ENCODE measurements around the gene LRP1.

Gene LRP1

DNA sequence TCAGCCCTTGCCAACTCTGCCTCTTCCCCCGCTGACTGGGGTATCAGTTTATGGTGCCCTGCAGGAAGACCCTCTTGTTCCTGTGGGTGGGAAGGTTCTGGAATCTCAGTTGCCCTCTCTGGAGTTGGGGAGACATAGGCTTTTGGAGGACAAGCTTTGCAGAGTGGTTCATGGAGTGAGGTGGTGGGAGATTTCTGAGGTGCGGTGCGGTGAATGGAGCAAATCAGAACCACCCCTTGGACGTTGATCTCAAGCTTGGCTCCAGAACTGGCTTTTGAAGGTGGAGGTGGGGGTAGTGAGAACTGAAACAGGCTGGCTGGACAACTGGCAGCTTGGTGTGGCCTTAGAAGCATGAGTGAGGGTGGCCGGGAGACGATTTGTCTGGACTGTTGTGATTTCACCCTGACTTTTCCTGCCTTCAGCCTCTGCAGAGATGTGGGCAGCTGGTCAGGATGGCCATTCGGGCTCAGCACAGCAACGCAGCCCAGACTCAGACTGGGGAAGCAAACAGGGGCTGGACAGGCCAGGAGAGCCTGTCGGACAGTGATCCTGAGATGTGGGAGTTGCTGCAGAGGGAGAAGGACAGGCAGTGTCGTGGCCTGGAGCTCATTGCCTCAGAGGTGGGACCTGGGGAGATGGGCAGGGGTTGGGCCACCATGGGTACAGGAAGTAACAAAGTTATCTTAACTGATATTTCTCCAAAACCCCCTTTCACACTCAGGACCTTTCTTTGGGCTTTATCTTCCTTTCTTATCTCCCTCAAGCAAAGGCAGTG lies 102.3 kb downstream of the LRP1 start:
- H3K4me3 ChIP-seq (replicated peaks; ENCODE audit: low read depth, low read length) = peak overlapping the region; percentile 99
- no peak for DNase-seq (ENCODE audit: extremely low read depth, low read depth)
- TF ChIP-seq, protein P1, sequence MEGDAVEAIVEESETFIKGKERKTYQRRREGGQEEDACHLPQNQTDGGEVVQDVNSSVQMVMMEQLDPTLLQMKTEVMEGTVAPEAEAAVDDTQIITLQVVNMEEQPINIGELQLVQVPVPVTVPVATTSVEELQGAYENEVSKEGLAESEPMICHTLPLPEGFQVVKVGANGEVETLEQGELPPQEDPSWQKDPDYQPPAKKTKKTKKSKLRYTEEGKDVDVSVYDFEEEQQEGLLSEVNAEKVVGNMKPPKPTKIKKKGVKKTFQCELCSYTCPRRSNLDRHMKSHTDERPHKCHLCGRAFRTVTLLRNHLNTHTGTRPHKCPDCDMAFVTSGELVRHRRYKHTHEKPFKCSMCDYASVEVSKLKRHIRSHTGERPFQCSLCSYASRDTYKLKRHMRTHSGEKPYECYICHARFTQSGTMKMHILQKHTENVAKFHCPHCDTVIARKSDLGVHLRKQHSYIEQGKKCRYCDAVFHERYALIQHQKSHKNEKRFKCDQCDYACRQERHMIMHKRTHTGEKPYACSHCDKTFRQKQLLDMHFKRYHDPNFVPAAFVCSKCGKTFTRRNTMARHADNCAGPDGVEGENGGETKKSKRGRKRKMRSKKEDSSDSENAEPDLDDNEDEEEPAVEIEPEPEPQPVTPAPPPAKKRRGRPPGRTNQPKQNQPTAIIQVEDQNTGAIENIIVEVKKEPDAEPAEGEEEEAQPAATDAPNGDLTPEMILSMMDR (IDR thresholded peaks at IDR 0.05; ENCODE audit: low read depth, low read length, missing control alignments) = no peak

DNA sequence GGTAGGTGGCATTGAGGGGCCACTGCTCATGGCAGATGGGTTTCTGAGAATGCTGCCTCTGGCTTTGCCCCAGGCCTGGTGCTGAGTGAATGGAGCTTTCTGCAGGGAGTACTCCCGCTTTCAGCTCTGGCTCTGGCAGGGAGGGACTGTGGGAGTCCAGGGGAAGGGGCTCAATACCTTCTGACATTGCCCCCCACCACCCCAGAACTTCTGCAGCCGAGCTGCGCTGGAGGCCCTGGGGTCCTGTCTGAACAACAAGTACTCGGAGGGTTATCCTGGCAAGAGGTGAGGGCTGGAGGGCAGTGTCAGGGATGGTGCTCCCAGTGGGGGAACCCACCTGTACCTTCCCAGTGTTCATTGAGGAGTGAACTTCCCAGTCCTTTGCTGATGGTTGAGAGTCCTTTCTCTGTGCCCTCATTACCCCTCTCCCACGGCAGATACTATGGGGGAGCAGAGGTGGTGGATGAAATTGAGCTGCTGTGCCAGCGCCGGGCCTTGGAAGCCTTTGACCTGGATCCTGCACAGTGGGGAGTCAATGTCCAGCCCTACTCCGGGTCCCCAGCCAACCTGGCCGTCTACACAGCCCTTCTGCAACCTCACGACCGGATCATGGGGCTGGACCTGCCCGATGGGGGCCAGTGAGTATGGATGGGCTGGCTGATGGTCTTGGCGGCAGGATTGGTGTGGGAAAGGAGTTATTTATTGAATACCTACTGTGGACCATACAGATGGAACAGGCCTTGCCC lies 103.2 kb downstream of the LRP1 start:
- TF ChIP-seq, protein P1 (IDR thresholded peaks at IDR 0.05; ENCODE audit: low read depth, low read length, missing control alignments) = no peak
- peak overlapping the region; percentile 99 for H3K4me3 ChIP-seq (replicated peaks; ENCODE audit: low read depth, low read length)
- no peak for DNase-seq (ENCODE audit: extremely low read depth, low read depth)

DNA sequence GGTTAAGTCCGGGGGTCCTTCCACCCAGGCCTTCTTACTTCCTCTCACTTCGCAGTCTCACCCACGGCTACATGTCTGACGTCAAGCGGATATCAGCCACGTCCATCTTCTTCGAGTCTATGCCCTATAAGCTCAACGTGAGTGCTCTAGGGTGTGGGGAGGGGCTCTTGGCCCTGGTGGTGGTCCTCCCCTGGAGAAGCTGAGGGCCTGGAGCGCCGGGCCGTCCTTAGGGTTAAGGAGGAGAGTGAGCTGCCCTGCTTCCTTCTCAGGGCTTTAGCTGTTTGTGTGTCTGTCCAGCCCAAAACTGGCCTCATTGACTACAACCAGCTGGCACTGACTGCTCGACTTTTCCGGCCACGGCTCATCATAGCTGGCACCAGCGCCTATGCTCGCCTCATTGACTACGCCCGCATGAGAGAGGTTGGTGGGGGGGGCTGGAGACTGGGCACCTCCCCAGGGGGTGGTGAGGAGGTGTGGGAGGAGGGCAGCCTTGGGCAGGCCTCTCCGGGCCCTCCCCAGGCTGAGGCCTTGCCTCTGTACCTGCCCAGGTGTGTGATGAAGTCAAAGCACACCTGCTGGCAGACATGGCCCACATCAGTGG lies 104.0 kb downstream of the LRP1 start:
- TF ChIP-seq, protein P1 (IDR thresholded peaks at IDR 0.05; ENCODE audit: low read depth, low read length, missing control alignments) = no peak
- no peak overlapping the region for H3K4me3 ChIP-seq (replicated peaks; ENCODE audit: low read depth, low read length)
- no peak for DNase-seq (ENCODE audit: extremely low read depth, low read depth)

DNA sequence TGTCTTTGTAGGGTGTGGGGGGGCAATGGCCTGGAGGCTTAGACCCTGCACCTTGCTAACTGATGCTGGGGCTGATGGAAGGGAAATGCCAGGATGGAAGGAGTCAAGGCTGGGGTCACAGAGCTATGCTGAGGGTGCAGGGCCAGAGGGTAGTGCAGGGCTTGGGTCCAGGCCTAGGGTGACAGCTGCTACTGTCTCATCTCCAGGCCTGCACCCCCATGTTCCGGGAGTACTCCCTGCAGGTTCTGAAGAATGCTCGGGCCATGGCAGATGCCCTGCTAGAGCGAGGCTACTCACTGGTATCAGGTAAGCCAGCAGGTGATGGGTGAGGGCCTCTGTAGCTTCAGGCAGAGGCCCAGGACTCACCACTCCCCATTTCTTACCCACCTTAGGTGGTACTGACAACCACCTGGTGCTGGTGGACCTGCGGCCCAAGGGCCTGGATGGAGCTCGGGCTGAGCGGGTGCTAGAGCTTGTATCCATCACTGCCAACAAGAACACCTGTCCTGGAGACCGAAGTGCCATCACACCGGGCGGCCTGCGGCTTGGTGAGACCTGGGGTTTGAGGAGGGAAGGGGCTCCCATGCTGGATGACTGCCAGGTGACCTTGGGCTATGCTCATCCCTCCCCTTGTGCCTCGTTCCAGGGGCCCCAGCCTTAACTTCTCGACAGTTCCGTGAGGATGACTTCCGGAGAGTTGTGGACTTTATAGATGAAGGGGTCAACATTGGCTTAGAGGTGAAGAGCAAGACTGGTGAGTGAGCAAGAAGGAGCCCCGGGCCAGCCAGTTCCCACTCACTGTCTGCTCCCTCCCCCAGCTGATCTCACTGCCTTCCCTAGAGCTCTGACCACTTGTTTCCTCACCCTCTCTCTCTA lies 105.3 kb downstream of the LRP1 start:
- H3K4me3 ChIP-seq (replicated peaks; ENCODE audit: low read depth, low read length) = no peak overlapping the region
- DNase-seq (ENCODE audit: extremely low read depth, low read depth) = no peak
- TF ChIP-seq, protein P1 (IDR thresholded peaks at IDR 0.05; ENCODE audit: low read depth, low read length, missing control alignments) = no peak

DNA sequence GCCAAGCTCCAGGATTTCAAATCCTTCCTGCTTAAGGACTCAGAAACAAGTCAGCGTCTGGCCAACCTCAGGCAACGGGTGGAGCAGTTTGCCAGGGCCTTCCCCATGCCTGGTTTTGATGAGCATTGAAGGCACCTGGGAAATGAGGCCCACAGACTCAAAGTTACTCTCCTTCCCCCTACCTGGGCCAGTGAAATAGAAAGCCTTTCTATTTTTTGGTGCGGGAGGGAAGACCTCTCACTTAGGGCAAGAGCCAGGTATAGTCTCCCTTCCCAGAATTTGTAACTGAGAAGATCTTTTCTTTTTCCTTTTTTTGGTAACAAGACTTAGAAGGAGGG lies 105.9 kb downstream of the LRP1 start:
- no peak overlapping the region for H3K4me3 ChIP-seq (replicated peaks; ENCODE audit: low read depth, low read length)
- TF ChIP-seq, protein P1 (IDR thresholded peaks at IDR 0.05; ENCODE audit: low read depth, low read length, missing control alignments) = no peak
- no peak for DNase-seq (ENCODE audit: extremely low read depth, low read depth)

DNA sequence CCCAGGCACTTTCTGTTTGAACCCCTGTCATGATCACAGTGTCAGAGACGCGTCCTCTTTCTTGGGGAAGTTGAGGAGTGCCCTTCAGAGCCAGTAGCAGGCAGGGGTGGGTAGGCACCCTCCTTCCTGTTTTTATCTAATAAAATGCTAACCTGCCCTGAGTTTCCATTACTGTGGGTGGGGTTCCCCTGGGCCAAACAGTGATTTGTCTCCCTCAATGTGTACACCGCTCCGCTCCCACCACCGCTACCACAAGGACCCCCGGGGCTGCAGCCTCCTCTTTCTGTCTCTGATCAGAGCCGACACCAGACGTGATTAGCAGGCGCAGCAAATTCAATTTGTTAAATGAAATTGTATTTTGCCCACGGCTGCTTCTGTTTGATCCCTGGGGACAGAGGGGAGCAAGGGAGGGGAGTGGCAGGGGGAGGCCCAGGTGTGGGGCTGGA lies 106.3 kb downstream of the LRP1 start:
- TF ChIP-seq, protein P1 (IDR thresholded peaks at IDR 0.05; ENCODE audit: low read depth, low read length, missing control alignments) = no peak
- no peak for DNase-seq (ENCODE audit: extremely low read depth, low read depth)

More for the DNA sequence above, 106.3 kb downstream of the LRP1 start:
- H3K4me3 ChIP-seq (replicated peaks; ENCODE audit: low read depth, low read length) = no peak overlapping the region
